ENCODE measurements around the gene UTP15.

The UTP15 gene

DNA sequence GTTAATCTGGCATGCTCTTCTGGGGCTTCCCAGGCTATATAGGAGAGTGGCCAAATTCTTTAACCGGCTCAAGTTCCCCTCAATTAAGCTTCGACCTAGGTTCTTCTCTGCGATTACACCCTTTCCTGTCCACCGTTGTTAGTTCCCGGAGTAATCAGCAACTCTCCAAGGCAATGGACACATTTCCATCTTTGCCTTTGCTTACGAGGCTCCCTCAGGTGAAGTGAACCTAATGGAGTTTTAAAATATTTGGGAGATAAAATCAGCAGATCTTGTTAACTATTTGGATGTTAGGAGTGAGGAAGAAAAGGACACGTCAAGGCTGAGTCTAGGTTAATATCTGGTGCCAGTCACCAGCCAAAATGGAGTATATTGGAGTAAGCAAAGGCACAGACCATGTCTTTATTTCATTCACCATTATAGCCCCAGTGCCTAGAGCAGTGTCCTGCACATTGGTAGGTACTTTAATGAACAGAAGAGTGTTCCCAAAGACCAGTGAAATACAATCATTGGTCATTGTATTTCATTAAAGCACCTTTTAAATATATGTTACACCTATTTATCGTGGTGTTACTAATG lies 515 bp downstream of the UTP15 start:
- DNase-seq (ENCODE audit: low spot score) = no peak

DNA sequence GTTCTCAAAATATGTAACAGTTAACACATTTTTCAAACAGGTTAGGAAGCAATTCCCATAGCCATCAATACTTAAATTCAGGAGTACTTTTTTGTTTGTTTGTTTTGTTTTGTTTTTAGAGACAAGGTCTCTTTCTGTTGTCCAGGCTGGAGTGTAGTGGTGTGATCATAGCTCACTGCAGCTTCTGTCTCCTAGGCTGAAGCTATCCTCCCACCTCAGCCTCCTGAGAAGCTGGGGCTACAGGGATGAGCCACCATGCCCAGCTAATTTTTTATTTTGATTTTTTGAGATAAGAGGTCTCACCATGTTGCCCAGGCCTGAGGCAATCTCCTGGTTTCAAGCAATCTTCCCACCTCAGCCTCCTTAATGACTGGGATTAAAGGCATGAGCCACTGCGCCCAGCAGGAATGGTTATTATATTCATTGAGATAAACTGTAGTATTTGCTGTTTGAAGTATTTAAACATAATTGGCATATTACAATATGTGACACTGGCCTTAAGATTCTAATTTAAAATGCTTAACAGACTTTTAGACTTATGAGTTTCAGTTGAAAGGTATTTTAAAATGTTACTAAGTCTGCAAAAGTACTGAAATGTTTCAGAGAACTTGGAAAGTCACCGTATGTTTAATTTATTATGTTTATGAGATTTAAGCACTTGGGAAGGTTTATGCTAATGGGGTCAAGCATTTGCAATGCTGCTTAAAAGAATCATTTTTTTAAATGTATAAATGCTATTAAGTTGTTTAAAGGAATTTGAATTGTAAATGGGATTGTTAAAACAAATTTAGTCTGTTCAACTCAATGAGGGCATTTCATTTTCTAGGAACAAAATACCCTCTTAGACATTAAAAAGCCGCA lies 17.0 kb downstream of the UTP15 start:
- no peak for DNase-seq (ENCODE audit: low spot score)

- no peak for DNase-seq (ENCODE audit: low spot score)
These were observed 22.4 kb downstream of the UTP15 start for GRCh38 chr5:73587923-73588322.

GRCh38 chr5:73591102-73591695 lies 25.7 kb downstream of the UTP15 start:
- peak; percentile 65 for DNase-seq (ENCODE audit: low spot score)

DNA sequence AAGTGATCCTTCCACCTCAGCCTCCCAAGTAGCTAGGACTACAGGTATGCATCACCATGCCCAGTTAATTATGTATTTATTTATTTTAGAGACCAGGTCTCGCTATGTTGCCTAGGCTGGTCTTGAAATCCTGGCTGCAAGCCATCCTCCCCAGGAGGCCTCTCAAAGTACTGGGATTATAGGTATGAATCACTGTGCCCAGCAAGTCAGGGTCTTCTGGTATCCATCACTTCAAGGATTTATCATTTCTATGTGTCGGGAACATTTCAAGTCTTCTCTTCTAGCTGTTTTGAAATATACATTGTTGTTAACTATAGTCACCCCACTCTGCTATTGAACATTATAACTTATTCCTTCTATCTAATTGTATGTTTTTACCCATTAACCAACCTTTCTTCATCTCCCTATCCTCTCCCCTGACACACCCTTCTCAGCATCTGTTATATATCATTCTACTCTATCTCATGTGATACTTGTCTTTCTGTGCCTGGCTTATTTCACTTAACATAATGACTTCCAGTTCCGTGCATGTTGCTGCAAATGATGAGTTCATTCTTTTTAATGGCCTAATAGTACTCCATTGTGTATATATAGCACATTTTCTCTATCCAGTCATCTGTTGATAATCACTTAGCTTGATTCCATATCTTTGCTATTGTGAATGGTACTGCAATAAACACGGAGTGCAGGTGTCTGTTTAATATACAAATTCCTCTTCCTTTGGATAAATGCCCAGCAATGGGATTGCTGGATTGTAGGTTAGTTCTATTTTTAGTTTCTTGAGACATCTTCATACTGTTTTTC lies 26.4 kb downstream of the UTP15 start:
- no peak for DNase-seq (ENCODE audit: low spot score)

DNA sequence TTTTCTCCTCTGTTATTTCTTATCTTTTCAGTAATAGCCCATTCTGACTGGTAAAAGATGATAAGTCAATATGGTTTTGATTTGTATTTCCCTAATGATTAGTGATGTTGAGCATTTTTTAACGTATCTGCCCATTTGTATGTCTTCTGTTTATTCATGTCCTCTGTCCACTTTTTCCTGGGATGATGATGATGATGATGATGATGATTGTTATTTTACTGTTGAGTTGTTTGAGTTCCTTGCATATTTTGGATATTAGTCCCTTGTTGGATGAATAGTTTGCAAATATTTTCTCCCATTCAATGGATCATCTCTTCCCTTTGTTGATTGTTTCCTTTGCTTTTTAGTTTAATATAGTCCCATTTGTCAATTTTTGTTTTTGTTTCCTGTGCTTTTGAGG lies 27.0 kb downstream of the UTP15 start:
- no peak for DNase-seq (ENCODE audit: low spot score)

GRCh38 chr5:73596705-73597328 lies 31.3 kb downstream of the UTP15 start:
- peak; percentile 41 for DNase-seq (ENCODE audit: low spot score)

DNA sequence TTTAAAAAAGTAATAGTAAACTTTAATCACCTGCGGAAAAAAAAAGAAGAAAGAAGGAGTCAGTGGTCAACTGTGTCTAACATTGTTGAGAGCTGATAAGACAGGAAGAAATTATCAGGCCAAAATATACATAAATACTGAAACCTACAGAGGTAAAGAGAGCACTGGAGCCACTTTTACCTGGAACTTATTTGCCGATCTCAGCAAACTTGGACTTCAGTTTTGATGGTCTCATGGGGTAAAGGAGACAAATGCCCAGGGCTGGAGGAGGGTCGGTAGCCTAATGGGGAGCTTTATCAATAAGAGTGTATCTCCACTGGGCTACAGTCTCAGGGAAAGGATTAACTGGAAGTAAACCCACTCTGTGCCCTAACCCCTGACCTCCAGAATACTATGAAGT lies 33.8 kb downstream of the UTP15 start:
- no peak for DNase-seq (ENCODE audit: low spot score)

DNA sequence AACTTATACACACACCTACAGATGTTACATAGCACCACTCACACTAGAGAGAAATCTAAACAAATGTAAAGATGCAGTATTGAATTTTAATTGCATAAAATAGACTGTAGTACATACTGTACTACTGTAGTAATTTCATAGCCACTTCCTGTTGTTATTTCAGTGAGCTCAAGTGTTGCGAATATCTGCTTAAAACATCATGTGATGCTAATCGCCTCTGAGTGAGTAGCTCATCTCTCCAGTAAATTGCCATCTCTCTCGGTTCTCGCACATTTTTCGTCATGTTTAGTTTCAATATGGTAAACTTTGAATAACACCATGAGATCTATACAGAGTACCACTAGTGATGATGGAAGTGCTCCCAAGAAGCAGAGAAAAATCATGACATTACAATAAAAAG lies 38.5 kb downstream of the UTP15 start:
- no peak for DNase-seq (ENCODE audit: low spot score)

DNA sequence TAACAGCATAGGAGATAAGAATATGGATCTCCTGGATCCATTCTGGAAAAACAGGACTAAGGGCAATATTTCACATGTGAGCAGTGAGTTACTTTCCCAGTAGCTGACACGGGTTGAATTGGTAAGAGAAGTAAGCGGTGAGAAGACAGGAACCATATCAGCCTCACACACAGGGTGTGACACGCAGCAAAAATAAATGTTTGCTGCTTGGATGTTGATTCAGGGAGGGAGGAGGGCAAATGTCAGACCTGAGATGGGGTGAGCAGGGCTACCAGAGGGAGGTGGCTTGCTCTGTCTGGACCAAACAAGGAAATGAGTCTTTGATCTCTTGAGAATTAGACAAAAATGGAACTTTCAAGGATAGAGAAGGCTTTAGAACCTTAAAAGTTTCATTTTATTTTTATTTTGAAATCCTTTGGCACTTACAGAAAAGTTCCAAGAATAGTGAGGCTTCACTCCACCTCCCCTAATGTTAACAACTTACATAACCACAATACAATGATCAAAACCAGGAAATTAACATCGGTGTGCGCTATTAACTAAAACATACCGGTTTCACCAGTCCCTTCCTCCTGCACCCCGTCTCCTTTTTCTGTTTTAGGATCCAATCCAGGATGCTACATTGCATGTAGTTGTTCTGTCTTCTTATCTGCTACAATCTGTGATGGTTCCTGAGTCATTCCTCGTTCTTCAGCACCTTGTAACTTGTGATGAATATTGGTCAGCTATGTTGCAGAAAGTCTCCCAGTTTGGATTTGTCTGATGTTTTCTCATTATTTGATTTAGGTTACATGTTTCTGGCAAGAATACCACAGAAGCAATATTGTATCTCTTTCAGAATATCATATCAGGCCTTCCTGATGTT lies 39.9 kb downstream of the UTP15 start:
- DNase-seq (ENCODE audit: low spot score) = no peak

- no peak for DNase-seq (ENCODE audit: low spot score)
These were observed 40.7 kb downstream of the UTP15 start for GRCh38 chr5:73606206-73606753.

- DNase-seq (ENCODE audit: low spot score) = no peak
These were observed 41.7 kb downstream of the UTP15 start for GRCh38 chr5:73607228-73607627.

DNA sequence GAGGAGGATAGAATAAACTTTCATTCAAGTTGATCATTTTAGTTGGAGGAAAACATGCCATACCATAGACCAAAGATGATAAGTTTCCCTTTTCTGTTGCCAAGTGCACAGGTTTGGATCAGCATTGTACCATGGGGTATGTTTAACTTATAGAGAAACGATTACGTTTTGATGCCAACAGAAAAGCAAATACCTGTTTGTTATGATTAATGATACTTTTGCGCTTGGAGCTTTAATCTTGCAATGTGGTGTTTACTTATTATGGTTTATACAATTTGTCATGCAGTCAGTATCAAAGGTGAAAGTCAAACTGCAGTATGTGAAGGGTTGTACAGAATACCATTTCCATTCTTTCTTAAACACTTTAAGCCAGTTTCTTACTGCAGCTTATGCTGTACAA lies 47.3 kb downstream of the UTP15 start:
- DNase-seq (ENCODE audit: low spot score) = no peak

DNA sequence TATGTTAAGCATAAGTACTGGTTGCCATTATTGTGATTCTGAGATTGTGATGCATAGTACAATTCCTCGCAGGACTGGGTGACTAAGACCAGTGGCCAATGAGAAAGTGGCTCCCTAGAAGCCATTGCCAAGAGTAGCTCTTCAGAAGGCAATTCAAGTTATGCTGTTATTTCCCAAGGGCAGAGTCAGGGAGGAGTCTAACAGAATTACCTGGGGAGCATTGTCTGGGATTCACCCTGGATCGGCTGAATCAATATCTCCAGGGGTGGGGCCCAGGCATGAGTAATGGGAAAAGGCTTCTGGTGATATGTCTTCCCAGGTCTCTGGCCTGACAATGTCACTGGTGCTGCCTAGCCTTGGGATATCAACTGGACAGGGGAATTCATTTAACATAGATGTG lies 49.5 kb downstream of the UTP15 start:
- no peak for DNase-seq (ENCODE audit: low spot score)

GRCh38 chr5:73615947-73616346 lies 50.4 kb downstream of the UTP15 start:
- no peak for DNase-seq (ENCODE audit: low spot score)

DNA sequence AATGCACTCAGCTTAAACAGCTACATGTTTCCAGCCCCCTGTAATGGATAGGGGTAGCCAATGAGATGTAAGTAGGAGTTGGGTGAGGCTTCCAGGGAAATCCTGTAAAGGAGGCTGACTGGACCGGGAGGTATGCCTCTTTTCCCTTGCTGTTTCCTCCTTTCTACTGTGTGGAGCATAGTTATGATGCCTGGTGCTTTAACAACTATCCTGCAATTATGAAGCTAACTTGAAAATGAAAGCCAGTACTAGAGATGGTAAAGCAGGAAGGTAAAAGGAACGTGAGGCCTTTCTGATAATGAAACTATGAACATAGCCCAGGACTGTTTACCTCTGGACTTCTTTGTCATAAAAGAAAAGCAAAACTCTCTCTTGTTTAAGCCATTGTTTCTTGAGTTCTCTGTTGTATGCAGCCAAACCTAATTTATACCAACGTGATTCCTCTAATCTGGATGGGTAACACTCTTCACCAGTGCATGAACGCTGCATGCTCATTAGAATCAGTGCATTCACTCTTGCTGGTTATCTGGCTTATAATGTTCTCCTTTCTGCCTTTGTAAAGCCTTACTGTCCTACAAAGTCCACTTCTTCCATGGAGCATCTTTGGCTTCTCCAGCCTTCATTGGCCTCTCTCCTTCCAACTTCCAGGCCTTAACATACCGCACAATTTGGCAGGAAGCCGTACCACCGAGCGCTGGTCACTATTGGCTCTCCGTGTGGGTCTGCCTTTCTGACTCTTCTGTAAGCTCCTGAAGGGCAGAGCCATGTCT lies 52.2 kb downstream of the UTP15 start:
- no peak for DNase-seq (ENCODE audit: low spot score)

DNA sequence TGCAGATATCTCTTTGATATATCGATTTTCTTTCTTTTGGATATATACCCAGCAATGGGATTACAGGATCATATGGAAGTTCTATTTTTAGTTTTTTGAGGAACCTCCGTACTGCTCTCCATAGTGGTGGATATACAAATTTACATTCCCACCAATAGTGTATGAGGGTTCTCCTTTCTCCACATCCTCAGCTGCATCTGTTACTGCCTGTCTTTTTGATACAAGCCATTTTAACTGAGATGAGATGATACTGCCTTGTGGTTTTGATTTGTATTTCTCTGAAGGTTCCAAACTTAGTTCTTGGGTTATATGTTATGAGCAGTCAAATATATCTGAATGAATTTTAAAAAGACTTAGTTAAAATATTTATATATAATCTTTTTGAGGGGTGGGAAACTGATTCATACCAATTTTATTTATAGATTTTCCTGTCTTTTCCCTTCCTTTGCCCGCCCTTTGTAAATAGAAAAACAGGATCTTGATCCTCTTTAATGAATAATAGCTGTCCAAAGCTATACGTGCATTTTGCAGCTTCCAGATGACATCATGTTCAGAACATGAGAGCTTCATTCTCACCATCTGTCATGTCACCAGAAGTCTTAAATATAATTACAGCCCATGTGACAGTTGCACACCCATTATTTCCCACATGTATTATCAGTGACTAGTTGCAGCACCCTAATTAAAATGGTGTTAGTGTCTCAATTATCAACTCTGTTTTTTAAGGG lies 54.2 kb downstream of the UTP15 start:
- no peak for DNase-seq (ENCODE audit: low spot score)

DNA sequence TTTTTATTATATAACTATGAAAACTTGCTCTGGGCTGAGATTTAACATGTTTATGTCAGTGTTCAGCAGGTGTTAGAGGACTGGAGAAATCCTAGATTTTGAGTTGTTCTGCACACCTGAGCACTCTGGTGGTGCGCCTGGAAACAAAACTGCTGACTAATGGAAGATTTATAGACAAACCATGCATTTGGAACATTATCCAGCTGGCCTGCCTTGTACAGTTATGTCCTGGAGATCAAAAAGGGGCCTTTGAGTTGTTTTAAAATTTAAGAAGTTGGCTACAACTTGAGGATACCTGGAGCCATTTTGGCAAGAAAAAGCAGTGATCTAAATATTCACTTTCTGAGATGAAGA lies 54.8 kb downstream of the UTP15 start:
- no peak for DNase-seq (ENCODE audit: low spot score)

- no peak for DNase-seq (ENCODE audit: low spot score)
These were observed 57.5 kb downstream of the UTP15 start for GRCh38 chr5:73623060-73623459.

All from iPS-NIHi11 (cell line).